Activated CD4-positive, alpha-beta memory T cell treated with anti-CD3 and anti-CD28 coated beads, Interleukin-2, amount 10 ng/mL, durations not matched to agents 7 days and 5 days (primary cell): ENCODE results near the gene ADGRB3. TPM values are rescaled to one million over a fixed set of nuclear protein-coding genes. Genes with fewer than 3 reads are reported as not detected.

Experiments used
- CTCF ChIA-PET: fragments of 350-600 bp; sonication (Branson Sonifier 250); formaldehyde crosslinking; loops from one replicate; lab custom pipeline; 2021; ENCODE audit warnings: antibody characterized with exemption, inconsistent platforms; lab: Charles Lee
- POLR2A ChIA-PET: fragments of 350-600 bp; sonication (Branson Sonifier 250); formaldehyde crosslinking; loops from one replicate; lab custom pipeline; 2021; ENCODE audit warnings: antibody characterized with exemption; lab: Charles Lee
- DNase-seq: peaks from one replicate; pipeline ENCODE4 v3.0.0-alpha.2; 2020
- H3K27ac Mint-ChIP-seq: one replicate; pipeline ENCODE4 v1.8.0; 2021; ENCODE audit warnings: mild to moderate bottlenecking, mixed read lengths
- H3K27me3 Mint-ChIP-seq: one replicate; pipeline ENCODE4 v1.8.0; 2021; ENCODE audit warnings: mixed read lengths
- H3K36me3 Mint-ChIP-seq: one replicate; pipeline ENCODE4 v1.8.0; 2021; ENCODE audit warnings: low read depth, mixed read lengths
- H3K4me1 Mint-ChIP-seq: one replicate; pipeline ENCODE4 v1.8.0; 2021; ENCODE audit warnings: mixed read lengths
- H3K4me3 Mint-ChIP-seq: one replicate; pipeline ENCODE4 v1.8.0; 2021; ENCODE audit warnings: mild to moderate bottlenecking, mixed read lengths
- H3K9me3 Mint-ChIP-seq: one replicate; pipeline ENCODE4 v1.8.0; 2021; ENCODE audit warnings: mixed read lengths
- total RNA-seq, 2 experiments: library from RNA; stranded (reverse); gene quantifications; one replicate each; pipeline ENCODE4 v1.2.3, GENCODE V29; 2021

Gene ADGRB3
- total RNA-seq, 2 experiments from 2014 or later = not detected

DNA sequence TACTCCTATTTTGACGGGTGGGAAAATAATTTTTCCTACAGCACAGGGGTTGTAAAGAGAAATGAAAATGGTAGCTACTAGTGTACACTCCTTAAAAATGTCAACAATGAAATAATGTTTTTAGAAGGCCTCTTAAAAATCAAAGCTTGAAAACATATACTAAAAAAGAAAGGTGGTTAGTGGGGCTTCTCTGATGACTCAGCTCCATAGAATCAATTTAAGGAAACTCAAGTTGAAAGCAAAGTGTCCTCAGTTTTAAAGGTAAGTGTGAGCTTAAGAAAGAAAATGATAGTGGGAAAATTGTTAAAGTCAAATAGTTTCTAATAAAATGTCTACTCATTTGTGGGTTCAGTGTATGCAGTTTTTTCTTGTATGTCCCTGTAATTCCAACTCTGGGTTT, 58.2 kb downstream of the ADGRB3 start:
- DNase-seq = no peak
- no peaks in the 10 kb centered on the region for H3K4me1 Mint-ChIP-seq

DNA sequence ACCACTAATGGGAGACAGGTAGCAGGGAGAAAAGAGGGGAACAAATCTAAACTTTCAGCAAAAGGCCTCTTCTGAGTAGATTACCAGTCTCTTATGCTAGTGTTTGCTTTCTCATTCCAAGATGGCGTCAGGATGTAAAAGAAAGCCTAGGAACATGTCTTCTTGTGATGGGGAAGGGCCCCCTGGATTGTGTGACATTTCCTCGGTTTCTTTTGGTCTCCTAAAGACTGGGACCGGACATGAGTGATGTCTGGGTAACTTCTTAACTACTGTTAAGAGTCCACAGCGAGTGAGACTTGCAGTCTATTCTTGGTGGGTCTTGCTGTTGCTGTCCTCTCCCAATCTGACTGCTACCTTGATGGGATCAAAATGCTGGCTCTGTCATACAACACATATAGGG, 60.3 kb downstream of the ADGRB3 start:
- no peaks in the 10 kb centered on the region for H3K4me1 Mint-ChIP-seq
- ChIA-PET CTCF (no interaction called here), POLR2A (no interaction called here)

More for the DNA sequence above, 58.2 kb downstream of the ADGRB3 start:
- POLR2A ChIA-PET = no interaction called here
- Mint-ChIP-seq H3K4me3 (no peak overlapping the region), H3K27me3 (no peaks in the 10 kb centered on the region), H3K36me3 (no peaks in the 10 kb centered on the region), H3K9me3 (no peaks in the 10 kb centered on the region), H3K27ac (no peak overlapping the region)
- CTCF ChIA-PET = no interaction called here

DNA sequence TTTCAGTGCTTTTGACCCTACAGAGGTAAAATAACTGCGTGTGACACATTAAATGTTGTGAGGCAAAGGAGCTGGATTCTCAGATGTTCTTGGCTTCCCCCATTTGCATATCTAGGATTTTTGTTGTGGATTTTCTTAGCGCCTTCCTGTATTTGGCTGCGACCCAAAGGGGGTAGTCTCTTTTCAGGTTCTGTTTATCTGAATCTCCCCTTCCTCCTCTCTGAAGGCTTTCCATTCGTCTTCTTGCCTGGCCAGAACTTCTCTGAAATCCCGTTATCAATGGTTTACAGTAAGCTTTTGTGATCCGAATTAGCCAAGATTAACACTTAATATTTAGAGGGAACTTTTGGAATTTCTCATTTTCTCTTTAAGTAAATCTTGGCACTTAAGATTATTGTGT, 60.8 kb downstream of the ADGRB3 start:
- H3K36me3 Mint-ChIP-seq = no peaks in the 10 kb centered on the region
- DNase-seq = no peak
- no peak overlapping the region for H3K27ac Mint-ChIP-seq
- no peak overlapping the region for H3K4me3 Mint-ChIP-seq
- POLR2A ChIA-PET = no interaction called here
- no peaks in the 10 kb centered on the region for H3K9me3 Mint-ChIP-seq
- no peaks in the 10 kb centered on the region for H3K4me1 Mint-ChIP-seq
- no peaks in the 10 kb centered on the region for H3K27me3 Mint-ChIP-seq
- CTCF ChIA-PET = no interaction called here

More for the DNA sequence above, 60.3 kb downstream of the ADGRB3 start:
- H3K9me3 Mint-ChIP-seq = no peaks in the 10 kb centered on the region
- H3K27ac Mint-ChIP-seq = no peak overlapping the region
- no peaks in the 10 kb centered on the region for H3K36me3 Mint-ChIP-seq
- H3K4me3 Mint-ChIP-seq = no peak overlapping the region
- DNase-seq = no peak
- no peaks in the 10 kb centered on the region for H3K27me3 Mint-ChIP-seq

DNA sequence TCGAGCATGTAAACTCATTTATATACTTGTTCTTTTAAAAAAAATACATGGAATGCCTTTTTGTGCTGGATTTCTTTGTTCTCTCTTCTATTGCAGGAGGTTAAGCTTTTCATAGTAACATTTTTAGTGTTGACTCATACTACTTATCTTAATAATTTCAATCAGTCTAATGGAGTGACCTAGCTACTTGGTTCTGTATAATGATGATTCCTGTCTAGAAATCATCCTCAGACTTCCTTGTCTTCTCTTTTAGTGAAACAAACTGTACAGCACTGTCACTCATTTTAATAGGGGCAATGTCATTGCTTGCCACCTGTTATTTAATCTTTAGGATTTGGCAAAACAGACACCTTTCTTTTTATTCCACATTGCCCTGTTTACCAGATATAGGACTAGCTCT, 62.3 kb downstream of the ADGRB3 start:
- DNase-seq = no peak
- Mint-ChIP-seq H3K27ac (no peak overlapping the region), H3K27me3 (no peaks in the 10 kb centered on the region), H3K4me1 (no peaks in the 10 kb centered on the region), H3K36me3 (no peaks in the 10 kb centered on the region), H3K4me3 (no peak overlapping the region), H3K9me3 (no peaks in the 10 kb centered on the region)
- ChIA-PET CTCF (no interaction called here), POLR2A (no interaction called here)

DNA sequence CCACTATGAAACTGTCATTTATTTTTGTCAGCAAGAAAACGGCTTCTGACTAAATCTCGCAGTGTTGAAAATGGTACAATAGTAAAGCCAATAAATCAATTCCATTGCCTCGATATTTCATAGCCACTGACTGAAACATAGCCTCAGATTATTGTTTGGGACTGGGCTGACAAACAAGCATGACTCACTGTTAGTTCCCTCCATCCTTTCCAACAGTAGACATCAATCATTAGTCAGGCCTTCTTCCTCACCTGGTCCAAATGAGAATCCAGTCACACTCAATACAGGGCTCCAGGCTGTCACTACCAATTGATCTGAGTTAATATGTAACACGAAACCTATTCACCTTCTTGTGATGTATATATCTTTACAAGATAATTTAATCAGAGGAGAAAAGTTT, 66.1 kb downstream of the ADGRB3 start:
- CTCF ChIA-PET = no interaction called here
- Mint-ChIP-seq H3K4me3 (no peak overlapping the region), H3K36me3 (no peaks in the 10 kb centered on the region), H3K27me3 (no peaks in the 10 kb centered on the region), H3K4me1 (no peaks in the 10 kb centered on the region), H3K9me3 (no peaks in the 10 kb centered on the region), H3K27ac (no peak overlapping the region)
- no peak for DNase-seq
- POLR2A ChIA-PET = no interaction called here

DNA sequence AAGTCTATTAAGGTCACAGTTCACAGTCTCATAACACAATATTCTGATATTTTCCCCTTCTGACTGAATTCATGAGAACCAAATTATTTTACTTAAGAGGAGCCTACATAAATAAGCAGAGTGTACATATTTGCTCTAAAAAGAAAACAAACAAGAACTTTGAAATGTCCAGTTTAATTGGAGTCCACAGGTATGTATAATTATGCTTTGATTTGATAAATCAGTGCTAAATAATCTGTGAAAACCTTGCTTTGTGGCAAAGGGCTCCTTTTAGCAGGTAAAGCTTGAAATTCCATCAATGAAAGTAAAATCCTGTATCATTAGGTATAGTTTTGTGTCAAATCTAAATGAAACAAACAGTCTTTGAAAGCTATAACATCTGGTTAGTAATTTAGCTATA, 69.4 kb downstream of the ADGRB3 start:
- no peak overlapping the region for H3K4me3 Mint-ChIP-seq
- POLR2A ChIA-PET = no interaction called here
- H3K4me1 Mint-ChIP-seq = no peaks in the 10 kb centered on the region
- H3K27ac Mint-ChIP-seq = no peak overlapping the region
- no peaks in the 10 kb centered on the region for H3K9me3 Mint-ChIP-seq
- no peaks in the 10 kb centered on the region for H3K36me3 Mint-ChIP-seq
- H3K27me3 Mint-ChIP-seq = no peaks in the 10 kb centered on the region
- CTCF ChIA-PET = no interaction called here
- DNase-seq = no peak

DNA sequence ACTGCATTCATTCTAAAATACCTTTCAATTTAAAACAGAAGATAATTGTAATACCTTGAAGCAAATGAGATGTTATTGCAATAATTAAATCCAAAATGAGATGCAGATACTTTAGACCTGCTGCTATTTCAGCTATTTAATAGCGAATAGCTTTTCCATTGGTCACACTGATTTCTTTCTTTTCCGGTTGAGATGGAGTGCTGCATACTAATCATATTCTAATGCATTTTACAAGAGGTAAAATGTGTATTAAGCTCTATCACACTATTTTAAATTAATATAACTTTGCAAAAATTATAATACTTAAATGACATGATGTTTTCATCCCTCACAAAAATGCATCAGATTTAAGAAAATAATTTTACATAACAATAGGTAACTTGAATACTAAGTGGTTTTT, 74.0 kb downstream of the ADGRB3 start:
- no peak overlapping the region for H3K4me3 Mint-ChIP-seq
- no peaks in the 10 kb centered on the region for H3K27me3 Mint-ChIP-seq
- H3K4me1 Mint-ChIP-seq = no peaks in the 10 kb centered on the region
- DNase-seq = no peak
- H3K36me3 Mint-ChIP-seq = no peaks in the 10 kb centered on the region
- ChIA-PET POLR2A (no interaction called here), CTCF (no interaction called here)
- no peaks in the 10 kb centered on the region for H3K9me3 Mint-ChIP-seq
- H3K27ac Mint-ChIP-seq = no peak overlapping the region

DNA sequence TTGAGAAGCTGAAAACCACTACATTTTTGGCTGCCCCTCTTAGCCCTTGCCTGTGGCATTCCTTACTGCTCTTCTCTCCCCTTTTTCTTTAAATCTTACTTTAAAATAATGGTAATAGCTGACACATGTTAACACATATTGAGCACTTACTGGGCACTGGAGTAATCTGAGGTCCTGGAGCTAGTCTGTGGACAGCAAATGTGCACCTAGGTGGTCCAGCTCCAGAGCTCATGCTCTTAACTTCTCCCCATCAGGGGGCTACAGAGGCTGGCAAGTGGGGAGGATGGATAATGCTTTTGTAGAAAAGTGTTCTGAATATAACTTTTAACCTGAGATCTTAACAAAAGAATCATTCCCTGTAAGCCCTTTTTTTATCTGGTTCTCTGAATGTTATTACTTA, 74.8 kb downstream of the ADGRB3 start:
- no peak overlapping the region for H3K27ac Mint-ChIP-seq
- no peaks in the 10 kb centered on the region for H3K36me3 Mint-ChIP-seq
- no peaks in the 10 kb centered on the region for H3K27me3 Mint-ChIP-seq
- H3K4me1 Mint-ChIP-seq = no peaks in the 10 kb centered on the region
- ChIA-PET CTCF (no interaction called here), POLR2A (no interaction called here)
- no peak overlapping the region for H3K4me3 Mint-ChIP-seq
- no peaks in the 10 kb centered on the region for H3K9me3 Mint-ChIP-seq
- no peak for DNase-seq

DNA sequence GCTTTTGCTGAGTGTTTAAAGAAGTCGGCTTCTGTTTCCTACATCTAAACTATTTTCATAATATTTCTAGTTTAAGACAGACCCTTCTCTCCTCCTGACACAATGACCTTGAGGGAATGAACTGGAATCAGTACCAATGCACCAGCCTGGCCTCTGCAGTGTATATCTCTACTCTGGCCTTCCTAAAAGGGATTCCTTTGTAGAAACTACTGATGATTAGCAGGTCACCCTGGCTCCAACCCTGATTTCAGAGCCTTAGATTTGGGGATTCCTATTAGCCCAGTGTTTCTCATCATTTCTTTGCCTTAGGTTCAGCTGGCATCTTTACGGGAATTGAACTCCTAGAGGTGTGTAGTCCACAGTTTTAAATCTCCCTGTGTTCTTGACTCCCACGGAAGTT, 75.4 kb downstream of the ADGRB3 start:
- POLR2A ChIA-PET = no interaction called here
- DNase-seq = no peak
- H3K27me3 Mint-ChIP-seq = no peaks in the 10 kb centered on the region
- H3K27ac Mint-ChIP-seq = no peak overlapping the region
- H3K36me3 Mint-ChIP-seq = no peaks in the 10 kb centered on the region
- H3K4me1 Mint-ChIP-seq = no peaks in the 10 kb centered on the region
- H3K9me3 Mint-ChIP-seq = no peaks in the 10 kb centered on the region
- no peak overlapping the region for H3K4me3 Mint-ChIP-seq
- CTCF ChIA-PET = no interaction called here

DNA sequence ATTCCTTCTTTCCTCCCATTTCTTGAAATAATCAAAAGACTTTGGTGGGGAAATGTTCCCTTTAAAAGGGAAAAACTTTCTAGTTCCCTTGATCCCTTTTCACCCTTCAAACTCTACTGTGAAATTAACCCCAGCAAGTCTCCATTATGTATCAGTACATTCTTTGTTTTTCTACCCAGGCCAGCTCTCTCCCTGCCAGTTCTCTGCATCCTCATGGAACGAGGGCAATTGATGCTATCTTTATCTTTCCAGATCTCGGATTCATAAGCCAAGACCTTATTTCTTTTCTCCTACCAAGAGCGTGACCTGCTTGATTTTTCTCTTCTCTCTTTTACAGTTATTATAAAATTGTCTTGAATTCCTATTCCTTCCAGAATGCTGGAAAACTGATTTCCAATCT, 75.8 kb downstream of the ADGRB3 start:
- ChIA-PET CTCF (no interaction called here), POLR2A (no interaction called here)
- no peak overlapping the region for H3K27ac Mint-ChIP-seq
- H3K27me3 Mint-ChIP-seq = no peaks in the 10 kb centered on the region
- DNase-seq = no peak
- H3K4me1 Mint-ChIP-seq = no peaks in the 10 kb centered on the region
- H3K9me3 Mint-ChIP-seq = no peaks in the 10 kb centered on the region
- H3K4me3 Mint-ChIP-seq = no peak overlapping the region
- no peaks in the 10 kb centered on the region for H3K36me3 Mint-ChIP-seq

DNA sequence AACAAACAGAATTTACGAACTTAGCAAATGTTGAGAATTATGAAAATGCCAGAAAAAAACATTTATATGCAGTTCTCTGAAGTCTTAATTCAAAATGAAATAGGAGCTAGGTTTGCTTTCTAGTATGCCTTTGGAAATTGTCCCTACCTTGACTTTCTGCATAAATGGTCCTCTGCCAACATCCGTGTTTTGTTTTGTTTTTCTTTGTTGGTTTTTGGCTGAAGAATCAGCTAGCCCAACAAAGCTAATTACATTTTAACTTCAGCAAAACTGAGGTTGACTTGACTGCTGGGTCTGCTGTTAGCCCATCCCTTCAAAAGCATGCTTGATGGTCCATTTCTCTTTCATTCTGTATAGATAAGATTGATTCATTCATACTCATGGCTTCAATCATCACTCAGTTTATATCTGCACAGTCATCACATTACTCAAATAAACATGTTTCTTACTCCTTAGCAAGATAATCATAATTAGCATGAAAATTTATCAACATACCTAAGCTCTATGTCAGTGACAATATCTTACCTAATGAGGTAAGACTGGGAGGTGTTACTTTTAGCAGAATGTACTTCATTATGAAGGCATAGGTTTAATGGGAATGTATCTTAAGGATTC, 76.4 kb downstream of the ADGRB3 start:
- POLR2A ChIA-PET = no interaction called here
- no peak overlapping the region for H3K4me3 Mint-ChIP-seq
- no peaks in the 10 kb centered on the region for H3K9me3 Mint-ChIP-seq
- H3K36me3 Mint-ChIP-seq = no peaks in the 10 kb centered on the region
- CTCF ChIA-PET = no interaction called here
- no peak overlapping the region for H3K27ac Mint-ChIP-seq
- DNase-seq = no peak
- no peaks in the 10 kb centered on the region for H3K27me3 Mint-ChIP-seq
- no peaks in the 10 kb centered on the region for H3K4me1 Mint-ChIP-seq

DNA sequence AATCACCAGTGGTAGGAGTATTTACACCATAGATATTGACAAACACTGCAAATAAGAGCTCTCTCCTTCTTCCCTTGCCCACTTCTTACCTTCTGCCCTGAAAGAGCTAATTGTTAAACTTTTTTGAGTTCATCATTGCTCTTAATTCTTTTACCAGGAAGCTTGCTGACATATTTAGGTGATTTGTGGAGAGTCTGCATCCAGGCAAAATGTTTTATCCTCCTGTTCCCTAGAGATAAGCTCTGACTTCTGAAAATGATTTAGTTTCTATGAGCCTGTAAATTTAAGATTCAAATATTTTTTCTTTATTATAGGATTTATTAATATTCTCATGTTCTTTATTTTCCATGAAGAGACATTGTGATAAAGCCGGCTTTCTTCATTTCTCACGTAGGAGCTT, 81.5 kb downstream of the ADGRB3 start:
- no peak for DNase-seq
- Mint-ChIP-seq H3K36me3 (no peaks in the 10 kb centered on the region), H3K27ac (no peak overlapping the region), H3K27me3 (no peaks in the 10 kb centered on the region), H3K4me3 (no peak overlapping the region), H3K9me3 (peaks cover 2% of the 10 kb centered on the region), H3K4me1 (no peaks in the 10 kb centered on the region)
- ChIA-PET CTCF (no interaction called here), POLR2A (no interaction called here)

DNA sequence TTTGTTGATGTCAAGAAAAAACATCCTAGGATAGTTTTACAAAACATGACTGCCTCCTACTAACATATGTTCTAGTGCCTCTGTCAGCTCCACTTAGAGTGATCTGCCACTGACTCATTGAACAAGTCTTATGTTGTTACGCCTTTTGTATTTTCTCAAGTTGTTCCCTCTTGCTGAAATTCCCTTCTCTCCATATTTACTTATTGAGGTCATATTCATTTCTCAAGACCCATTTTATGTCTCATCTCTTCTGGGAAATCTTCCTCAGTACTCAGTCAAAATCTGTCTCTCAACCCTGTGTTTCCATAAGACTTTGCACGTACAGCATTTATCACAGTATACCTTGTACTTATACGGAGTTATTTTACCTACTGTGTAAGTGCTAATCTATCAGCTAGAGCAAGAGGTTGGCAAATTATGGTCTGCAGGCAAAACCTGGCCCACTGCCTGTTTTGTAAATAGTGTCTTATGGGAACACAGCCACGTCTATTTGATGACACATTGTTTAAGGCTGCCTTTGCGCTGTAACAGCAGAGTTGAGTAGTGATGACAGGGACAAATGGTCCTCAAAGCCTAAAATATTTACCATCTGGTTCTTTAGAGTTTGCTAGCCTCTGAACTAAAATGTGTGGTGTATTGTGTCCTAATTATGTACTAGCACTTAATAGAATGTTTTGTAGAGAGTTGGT, 83.4 kb downstream of the ADGRB3 start:
- CTCF ChIA-PET = no interaction called here

DNA sequence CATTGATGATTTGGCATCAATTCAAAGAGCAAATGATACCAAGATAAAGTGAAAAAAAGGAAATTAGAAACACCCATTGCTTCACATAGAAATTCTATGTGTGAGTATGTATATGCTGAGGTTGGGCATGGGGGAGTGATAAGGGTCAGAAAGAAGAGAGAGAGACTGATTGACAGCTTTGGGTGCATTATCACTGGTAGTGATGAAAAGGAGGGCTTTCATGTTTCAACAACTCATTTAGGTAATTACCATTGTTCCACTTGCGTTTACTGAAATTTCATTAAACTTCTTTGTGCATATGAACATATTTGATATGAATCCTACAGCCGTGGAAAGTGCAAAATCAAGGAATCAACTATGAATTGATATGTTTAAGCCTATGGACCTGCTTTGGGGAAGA, 84.7 kb downstream of the ADGRB3 start:
- no peak overlapping the region for H3K27ac Mint-ChIP-seq
- no peak overlapping the region for H3K4me3 Mint-ChIP-seq
- H3K27me3 Mint-ChIP-seq = no peaks in the 10 kb centered on the region
- no peaks in the 10 kb centered on the region for H3K4me1 Mint-ChIP-seq
- no peak for DNase-seq
- CTCF ChIA-PET = no interaction called here
- H3K9me3 Mint-ChIP-seq = peaks cover 2% of the 10 kb centered on the region
- POLR2A ChIA-PET = no interaction called here
- H3K36me3 Mint-ChIP-seq = no peaks in the 10 kb centered on the region

More for the DNA sequence above, 83.4 kb downstream of the ADGRB3 start:
- no peak overlapping the region for H3K4me3 Mint-ChIP-seq
- no peaks in the 10 kb centered on the region for H3K4me1 Mint-ChIP-seq
- H3K9me3 Mint-ChIP-seq = peaks cover 2% of the 10 kb centered on the region
- H3K27ac Mint-ChIP-seq = no peak overlapping the region
- no peaks in the 10 kb centered on the region for H3K27me3 Mint-ChIP-seq
- POLR2A ChIA-PET = no interaction called here
- DNase-seq = no peak
- no peaks in the 10 kb centered on the region for H3K36me3 Mint-ChIP-seq
